Osteocyte (in vitro differentiated cells): ENCODE measurements around the gene ISOC1. TPM values are rescaled to one million over a fixed set of nuclear protein-coding genes. Genes with fewer than 3 reads are reported as not detected.

Experiments used
- DNase-seq: peaks from one replicate; pipeline ENCODE4 v3.0.0; 2021; ENCODE audit warnings: mixed read lengths; ENCODE audit not compliant: unreplicated experiment; ENCODE audit errors: extremely low spot score
- H3K27ac Mint-ChIP-seq: one replicate; pipeline ENCODE4 v1.8.0; 2021; ENCODE audit warnings: mild to moderate bottlenecking, mixed read lengths; ENCODE audit not compliant: unreplicated experiment
- H3K27me3 Mint-ChIP-seq: one replicate; pipeline ENCODE4 v1.8.0; 2021; ENCODE audit warnings: mixed read lengths; ENCODE audit not compliant: unreplicated experiment
- H3K36me3 Mint-ChIP-seq: one replicate; pipeline ENCODE4 v1.8.0; 2021; ENCODE audit warnings: mixed read lengths; ENCODE audit not compliant: unreplicated experiment
- H3K4me1 Mint-ChIP-seq: one replicate; pipeline ENCODE4 v1.8.0; 2021; ENCODE audit warnings: mixed read lengths; ENCODE audit not compliant: unreplicated experiment
- H3K4me3 Mint-ChIP-seq: one replicate; pipeline ENCODE4 v1.8.0; 2021; ENCODE audit warnings: mild to moderate bottlenecking, moderate library complexity, mixed read lengths; ENCODE audit not compliant: unreplicated experiment
- H3K9me3 Mint-ChIP-seq: one replicate; pipeline ENCODE4 v1.8.0; 2021; ENCODE audit warnings: mixed read lengths; ENCODE audit not compliant: unreplicated experiment
- CTCF ChIP-seq: fragments of 200-600 bp; sonication (generic); IDR thresholded peaks from 2 replicates; pipeline ENCODE4 v1.5.0; 2021; ENCODE audit warnings: antibody characterized with exemption, mild to moderate bottlenecking, moderate library complexity
- total RNA-seq: library from RNA; stranded (reverse); gene quantifications from 2 replicates; pipeline ENCODE4 v1.2.1, GENCODE V29; 2021

ISOC1 gene
- total RNA-seq, 1 donor from 2014 or later: 7.2 TPM

GRCh38 chr5:129115680-129116079 is 21.1 kb downstream of the ISOC1 start:
- peaks cover 4% of the 10 kb centered on the region for H3K4me1 Mint-ChIP-seq
- no peaks in the 10 kb centered on the region for H3K36me3 Mint-ChIP-seq
- no peak for TF ChIP-seq CTCF

GRCh38 chr5:129116797-129117196 is 22.2 kb downstream of the ISOC1 start:
- DNase-seq: no peak
- H3K4me3 Mint-ChIP-seq: no peak overlapping the region
- H3K9me3 Mint-ChIP-seq: no peaks in the 10 kb centered on the region
- no peak for TF ChIP-seq CTCF
- H3K27me3 Mint-ChIP-seq: no peaks in the 10 kb centered on the region
- peaks cover 4% of the 10 kb centered on the region for H3K4me1 Mint-ChIP-seq
- no peaks in the 10 kb centered on the region for H3K36me3 Mint-ChIP-seq
- no peak overlapping the region for H3K27ac Mint-ChIP-seq

More at GRCh38 chr5:129115680-129116079, 21.1 kb downstream of the ISOC1 start:
- H3K27me3 Mint-ChIP-seq: no peaks in the 10 kb centered on the region
- DNase-seq: no peak
- no peak overlapping the region for H3K27ac Mint-ChIP-seq
- H3K9me3 Mint-ChIP-seq: no peaks in the 10 kb centered on the region
- H3K4me3 Mint-ChIP-seq: no peak overlapping the region

- no peak for DNase-seq
- no peaks in the 10 kb centered on the region for H3K27me3 Mint-ChIP-seq
- H3K4me3 Mint-ChIP-seq: no peak overlapping the region
- TF ChIP-seq CTCF: no peak
- no peak overlapping the region for H3K27ac Mint-ChIP-seq
- H3K9me3 Mint-ChIP-seq: no peaks in the 10 kb centered on the region
- H3K36me3 Mint-ChIP-seq: no peaks in the 10 kb centered on the region
- peaks cover 4% of the 10 kb centered on the region for H3K4me1 Mint-ChIP-seq
Observed at GRCh38 chr5:129118405-129118804, 23.9 kb downstream of the ISOC1 start.

- DNase-seq: no peak
- TF ChIP-seq CTCF: no peak
- Mint-ChIP-seq H3K27me3 (no peaks in the 10 kb centered on the region), H3K9me3 (no peaks in the 10 kb centered on the region), H3K27ac (no peak overlapping the region), H3K36me3 (no peaks in the 10 kb centered on the region), H3K4me3 (no peak overlapping the region), H3K4me1 (peaks cover 4% of the 10 kb centered on the region)
Observed at GRCh38 chr5:129118826-129119225, 24.3 kb downstream of the ISOC1 start.

GRCh38 chr5:129120158-129120581 is 25.6 kb downstream of the ISOC1 start:
- no peak for TF ChIP-seq CTCF
- Mint-ChIP-seq H3K4me1 (peaks cover 4% of the 10 kb centered on the region), H3K27ac (no peak overlapping the region), H3K9me3 (no peaks in the 10 kb centered on the region), H3K4me3 (no peak overlapping the region), H3K27me3 (no peaks in the 10 kb centered on the region), H3K36me3 (no peaks in the 10 kb centered on the region)
- DNase-seq: no peak
